Hypothalamus (tissue), 51 donors: Measurements from ENCODE around the gene RAB40C.

Experiments
- DNase-seq, 51 donors: peaks; one replicate each; lab custom pipeline; 2025; lab: John Stamatoyannopoulos, UW

Gene RAB40C

DNA sequence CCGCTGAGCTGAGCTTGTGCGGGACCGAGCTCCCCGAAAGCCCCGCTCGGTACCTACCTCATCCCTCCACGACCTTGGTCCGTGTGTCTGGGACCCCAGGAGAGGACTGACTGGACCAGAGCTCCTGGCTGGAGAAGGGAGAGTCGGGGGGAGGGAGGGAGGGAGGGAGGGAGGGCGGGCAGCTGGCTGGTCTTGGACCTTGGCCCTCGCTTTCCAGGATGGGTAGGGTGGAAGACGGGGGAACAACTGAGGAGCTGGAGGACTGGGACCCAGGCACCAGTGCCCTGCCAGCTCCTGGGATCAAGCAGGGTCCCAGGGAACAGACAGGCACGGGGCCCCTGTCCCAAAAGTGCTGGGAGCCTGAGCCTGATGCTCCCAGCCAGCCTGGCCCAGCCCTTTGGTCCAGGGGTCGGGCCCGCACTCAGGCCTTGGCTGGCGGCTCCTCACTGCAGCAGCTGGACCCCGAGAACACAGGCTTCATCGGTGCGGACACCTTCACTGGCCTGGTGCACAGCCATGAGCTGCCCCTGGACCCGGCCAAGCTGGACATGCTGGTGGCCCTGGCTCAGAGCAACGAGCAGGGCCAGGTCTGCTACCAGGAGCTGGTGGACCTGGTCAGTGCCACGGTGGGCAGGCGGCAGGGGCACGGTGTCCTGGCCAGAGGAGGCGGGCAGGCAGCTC lies 86.2 kb downstream of the RAB40C start:
- peak in 1 of 51 donors; percentile 23 for DNase-seq

DNA sequence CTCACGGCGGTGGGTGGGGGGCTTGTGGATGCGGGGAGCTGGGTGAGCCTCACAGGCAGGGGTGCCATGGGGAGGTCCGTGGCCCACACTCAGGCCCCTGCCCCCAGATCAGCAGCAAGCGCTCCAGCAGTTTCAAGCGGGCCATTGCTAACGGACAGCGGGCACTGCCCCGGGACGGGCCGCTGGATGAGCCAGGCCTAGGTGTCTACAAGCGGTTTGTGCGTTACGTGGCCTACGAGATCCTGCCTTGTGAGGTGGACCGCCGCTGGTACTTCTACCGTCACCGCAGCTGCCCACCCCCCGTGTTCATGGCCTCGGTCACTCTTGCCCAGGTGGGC lies 86.7 kb downstream of the RAB40C start:
- no peak for DNase-seq

DNA sequence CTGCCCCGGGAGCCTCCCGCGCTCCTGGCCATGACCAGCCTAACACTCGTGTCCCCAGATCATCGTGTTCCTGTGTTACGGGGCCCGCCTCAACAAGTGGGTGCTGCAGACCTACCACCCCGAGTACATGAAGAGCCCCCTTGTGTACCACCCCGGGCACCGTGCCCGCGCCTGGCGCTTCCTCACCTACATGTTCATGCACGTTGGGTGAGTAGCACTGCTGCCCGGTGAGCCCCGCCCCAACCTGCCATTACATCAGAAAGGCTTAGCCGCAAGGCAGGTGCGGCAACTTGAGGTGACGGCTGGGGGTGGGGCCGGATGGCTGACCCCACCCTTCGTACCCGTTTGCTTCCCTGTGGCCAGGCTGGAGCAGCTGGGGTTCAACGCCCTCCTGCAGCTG lies 87.0 kb downstream of the RAB40C start:
- DNase-seq: no peak

DNA sequence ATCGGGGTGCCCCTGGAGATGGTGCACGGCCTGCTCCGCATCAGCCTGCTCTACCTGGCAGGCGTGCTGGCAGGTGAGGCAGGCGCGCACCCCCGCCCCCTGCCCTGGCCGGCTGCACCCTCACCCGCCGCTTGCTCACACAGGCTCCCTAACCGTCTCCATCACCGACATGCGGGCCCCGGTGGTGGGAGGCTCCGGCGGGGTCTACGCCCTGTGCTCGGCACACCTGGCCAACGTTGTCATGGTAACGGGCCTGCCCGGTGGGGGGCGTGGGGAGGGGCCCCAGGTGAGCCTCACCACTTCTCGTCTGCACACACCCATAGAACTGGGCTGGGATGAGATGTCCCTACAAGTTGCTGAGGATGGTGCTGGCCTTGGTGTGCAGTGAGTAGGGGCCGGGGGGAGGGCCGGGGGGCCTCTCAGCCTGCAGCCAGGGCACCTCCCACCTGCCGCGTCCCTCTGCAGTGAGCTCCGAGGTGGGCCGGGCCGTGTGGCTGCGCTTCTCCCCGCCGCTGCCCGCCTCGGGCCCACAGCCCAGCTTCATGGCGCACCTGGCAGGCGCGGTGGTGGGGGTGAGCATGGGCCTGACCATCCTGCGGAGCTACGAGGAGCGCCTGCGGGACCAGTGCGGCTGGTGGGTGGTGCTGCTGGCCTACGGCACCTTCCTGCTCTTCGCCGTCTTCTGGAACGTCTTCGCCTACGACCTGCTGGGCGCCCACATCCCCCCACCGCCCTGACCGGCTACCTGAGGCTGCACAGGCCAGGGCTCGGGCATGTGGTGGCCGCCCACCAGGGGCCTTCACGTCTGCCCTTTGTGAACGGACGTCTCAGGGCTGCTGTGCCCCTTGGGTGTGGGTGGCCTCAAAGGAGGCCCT lies 87.7 kb downstream of the RAB40C start:
- no peak for DNase-seq

DNA sequence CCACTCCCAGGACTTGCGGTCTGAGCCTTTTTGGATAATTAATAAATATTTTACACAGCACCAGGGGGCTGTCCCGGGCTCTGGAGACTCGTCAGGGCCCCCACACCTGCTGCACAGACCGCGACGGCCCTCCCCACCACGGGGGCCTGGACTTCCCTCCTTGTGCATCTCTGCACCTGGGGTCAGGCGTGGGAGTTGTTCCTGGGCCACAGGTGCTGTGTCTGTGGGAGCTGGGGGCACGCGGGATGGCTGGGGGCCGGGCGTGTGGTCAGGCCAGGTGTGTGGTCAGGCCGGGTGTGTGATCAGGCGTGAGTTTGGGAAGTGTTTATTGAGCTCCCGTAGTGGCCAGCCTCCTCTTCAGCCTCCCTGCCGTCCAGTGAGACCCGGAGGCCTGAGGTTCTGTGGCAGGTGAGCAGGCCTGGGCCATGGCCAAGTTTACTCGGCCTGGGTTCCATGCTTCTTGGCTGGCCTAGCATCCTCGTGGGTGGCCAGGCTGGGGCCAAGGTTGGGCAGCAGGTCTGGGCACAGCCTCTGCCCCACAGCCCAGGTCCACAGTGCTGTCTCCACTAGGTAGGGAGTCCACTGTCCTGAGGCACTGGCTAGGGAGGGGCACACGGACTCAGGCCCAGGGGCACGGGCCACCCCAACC lies 88.5 kb downstream of the RAB40C start:
- no peak for DNase-seq
